ENCODE measurements around the gene APP.
A peak's percentile ranks its signal among the peaks of the same experiment; 100 is the strongest.
"Not testable (repeated sequence)": the region's sequence is repeated elsewhere in the genome, so short reads cannot be mapped to it uniquely, and the experiment has no call there.

The APP gene

DNA sequence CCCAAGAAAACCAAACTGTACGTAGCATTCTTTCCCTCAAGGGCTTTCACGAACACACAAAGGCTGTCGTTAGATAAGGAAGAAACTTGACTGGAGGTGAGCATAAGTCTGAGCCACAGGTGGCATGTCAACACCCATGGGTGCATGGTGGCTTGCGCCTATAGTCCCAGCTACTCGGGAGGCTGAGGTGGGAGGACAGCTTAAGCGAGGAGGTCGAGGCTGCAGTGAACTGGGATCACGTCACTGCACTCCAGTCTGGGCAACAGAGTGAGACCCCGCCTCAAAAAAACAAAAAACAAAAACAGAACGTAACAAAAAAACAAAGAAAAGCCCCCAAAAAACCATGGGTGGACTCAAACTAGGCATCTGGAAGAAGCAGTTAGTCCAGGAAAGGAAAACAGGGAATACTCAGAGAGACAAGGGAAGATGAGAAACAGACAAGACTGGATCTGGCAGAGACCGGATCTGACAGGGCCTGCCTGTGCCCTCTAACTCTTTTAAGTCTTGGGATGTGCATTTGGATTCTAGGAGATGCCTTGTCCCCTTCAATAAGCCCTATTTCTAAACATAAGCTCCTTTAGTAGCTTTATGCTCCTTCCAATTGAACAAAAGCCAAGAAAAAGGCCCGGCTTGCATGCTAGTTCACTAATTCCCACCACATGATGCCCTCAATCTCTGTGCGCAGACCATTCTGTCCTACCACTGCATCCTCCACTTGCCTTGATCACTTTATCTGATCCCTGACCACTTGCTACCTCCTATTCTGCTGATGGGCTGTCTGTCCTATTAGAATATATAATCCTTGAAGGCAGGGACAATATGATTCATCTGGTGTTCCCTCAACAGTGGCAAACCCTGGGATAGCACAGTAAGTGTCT, 73.8 kb downstream of the APP start:
- no peak for DNase-seq

DNA sequence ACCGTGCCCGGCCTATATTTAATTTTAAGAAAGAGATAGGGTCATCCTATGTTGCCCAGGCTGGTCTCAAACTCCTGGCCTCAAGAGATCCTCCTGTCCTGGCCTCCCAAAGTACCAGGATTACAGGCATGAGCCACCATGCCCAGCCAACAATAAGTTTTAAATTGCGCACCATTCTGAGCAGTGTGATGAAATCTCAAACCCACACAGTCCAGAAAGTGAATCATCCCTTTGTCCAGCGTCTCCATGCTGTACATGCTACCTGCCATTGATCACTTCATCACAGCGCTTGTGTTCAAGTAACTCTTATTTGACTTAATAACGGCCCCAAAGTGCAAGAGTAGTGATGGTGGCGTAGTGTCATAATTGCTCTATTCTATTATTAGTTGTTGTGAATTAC, 75.4 kb downstream of the APP start:
- DNase-seq, result no peak

DNA sequence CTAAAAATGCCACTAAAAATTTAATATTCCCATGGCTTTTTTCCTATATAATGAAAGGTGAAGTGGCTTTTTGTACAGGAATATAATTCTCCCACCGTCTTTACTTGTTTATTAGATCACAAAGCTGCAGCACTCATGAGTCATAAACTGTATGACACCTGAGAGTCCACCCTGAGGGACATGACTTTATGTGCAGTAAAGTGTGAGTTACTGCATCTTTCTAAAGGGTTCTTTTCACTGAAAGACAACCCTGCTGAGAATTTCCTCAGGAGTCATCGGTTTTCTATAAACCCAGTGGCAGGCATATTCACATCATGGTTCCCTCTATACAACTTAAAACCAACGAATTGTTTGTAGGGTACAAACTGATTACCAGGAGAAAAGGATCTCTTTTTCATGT, 77.4 kb downstream of the APP start:
- no peak for DNase-seq

DNA sequence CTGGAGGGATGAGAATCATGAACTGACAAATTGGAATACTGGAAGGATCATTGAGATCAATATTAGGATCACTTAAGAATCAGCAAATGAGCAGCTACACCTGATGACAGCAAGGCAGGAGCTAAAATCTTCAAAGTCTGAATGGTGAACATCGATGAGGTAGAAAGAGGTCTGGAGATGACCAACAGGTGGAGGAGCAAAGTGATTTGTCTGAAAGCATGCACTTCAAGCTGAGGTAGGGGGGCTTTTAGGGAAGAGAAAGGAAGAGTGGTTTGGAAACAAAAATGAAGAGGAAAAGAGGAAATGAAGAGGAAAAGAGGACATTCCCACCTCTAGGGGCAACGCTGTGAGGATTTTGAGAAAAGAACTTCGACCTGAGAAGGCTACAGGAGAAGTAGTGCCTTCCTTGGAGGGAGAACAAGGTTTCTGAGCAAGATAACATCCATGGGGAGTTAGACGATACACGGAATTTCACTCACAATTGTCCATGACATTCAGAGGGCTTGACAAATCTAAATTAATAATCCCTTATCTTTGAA, 79.0 kb downstream of the APP start:
- DNase-seq, result no peak

DNA sequence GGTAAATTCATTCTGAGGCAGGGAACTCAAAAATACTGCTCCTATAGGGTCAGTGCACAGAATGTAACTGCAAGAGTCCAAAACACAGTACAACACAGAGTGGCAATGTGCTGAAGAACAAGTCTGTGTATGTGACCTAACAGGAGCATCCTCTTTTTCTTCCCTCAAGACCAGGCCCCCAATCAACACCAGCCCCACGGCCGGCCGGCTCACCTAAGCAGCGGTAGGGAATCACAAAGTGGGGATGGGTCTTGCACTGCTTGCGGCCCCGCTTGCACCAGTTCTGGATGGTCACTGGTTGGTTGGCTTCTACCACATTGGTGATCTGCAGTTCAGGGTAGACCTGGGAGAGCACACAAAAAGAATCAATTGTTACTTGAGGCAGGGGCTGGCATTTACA, 80.8 kb downstream of the APP start:
- no peak for DNase-seq

DNA sequence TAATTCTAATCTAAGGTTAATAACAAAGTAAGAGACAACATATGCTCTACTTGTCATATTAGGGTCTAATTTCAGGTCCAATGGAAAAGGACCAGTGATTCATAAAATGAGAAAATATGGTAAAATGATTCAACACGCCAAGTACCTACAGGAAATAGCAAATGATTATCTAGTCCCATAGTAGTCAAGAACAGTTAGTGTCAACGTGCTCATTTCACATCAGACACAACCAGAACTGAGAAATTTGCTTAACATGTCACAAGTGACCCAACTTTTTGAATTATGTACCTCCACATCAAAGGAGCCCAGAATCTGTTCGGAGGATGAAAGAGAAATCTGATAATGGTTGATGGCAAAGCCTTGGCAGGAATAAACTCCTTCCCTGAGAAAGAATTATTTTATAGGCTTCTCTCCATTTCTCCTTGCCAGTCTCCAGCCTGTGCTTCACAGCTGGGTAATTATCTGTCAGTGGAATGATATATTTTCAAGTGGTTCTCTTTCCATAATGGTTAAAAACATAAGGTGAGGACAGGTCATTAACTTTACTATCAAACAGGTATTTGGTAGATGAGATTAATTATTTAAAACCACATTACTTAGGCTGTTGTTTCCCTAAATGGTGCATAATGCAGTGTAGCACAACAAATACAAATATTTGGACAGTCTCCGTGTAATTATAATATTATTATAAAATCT, 83.2 kb downstream of the APP start:
- no peak for DNase-seq

DNA sequence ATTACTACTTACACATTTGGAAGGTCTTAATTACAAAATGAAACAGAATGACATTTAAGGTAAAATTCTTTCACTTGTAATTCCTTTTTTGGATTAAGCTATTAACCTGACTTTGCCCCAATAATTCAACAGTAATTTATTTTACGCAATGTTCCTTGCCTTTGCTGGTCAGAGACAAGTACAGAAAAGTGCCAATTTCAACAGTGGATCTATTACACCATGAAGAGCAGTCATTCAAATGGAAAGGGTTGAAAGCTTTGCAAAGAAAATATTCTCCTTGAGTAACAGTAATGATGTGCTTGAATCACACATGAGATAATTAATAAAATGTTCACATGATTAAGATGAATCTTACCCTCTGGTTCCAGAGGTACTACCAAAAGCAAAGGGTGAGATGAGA, 84.7 kb downstream of the APP start:
- no peak for DNase-seq

DNA sequence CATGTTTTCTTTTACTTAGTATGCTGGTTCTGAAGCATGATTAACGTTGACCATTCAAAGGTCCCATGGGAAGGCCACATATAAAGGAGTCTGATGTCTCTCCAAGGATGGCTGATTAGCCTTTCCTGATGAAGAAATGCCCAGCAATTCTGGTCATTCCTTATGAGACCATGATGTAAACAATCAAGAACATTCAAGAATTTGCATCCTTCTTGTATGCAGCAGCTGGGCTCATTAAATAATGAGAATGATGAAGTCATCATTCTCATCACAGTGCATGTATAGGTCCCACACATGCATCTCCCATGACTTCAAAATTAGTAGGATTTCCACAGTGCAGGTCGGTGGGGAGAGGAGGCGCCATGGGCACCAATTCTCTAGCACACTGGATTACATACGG, 85.4 kb downstream of the APP start:
- no peak for DNase-seq

DNA sequence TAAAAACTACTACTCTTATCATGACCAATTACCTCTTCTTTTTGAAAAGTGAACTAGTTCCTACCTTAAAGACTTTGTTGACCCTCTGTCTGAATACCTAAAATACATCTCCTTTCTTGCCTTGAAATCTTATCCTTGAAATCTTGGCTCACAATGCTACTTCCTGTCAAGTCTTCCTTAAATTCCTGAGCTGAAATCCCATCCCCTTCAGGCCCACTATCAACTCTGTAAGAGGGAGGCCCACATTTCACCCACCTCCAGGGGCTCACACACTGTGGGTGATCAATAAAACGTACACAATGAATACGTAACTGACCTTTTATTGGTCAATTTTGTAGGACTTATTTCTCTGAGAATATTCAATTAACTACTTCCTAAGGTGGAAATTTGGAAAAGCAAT, 88.0 kb downstream of the APP start:
- DNase-seq, result no peak

DNA sequence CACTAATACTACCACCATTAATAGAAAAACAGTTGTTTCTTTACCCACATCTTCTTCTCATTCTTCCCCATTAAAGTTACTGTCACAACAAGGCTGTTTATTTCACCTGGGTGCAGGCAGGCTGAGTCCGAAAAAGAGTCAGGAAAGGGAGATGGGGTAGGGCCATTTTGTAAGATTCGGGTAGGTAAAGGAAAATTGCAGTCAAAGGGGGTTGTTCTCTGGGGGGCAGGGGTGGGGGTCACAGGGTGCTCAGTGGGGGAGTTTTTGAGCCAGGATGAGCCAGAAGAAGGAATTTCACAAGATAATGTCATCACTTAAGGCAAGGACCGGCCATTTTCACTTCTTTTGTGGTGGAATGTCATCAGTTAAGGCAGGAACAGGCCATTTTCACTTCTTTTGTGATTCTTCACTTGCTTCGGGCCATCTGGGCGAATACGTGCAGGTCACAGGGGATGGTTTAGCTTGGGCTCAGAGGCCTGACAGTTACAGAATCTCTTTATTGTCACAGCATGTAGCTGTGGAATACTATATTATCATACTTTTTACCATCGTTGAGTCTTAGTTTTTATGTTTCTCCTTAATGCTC, 89.3 kb downstream of the APP start:
- not testable (repeated sequence) for DNase-seq

DNA sequence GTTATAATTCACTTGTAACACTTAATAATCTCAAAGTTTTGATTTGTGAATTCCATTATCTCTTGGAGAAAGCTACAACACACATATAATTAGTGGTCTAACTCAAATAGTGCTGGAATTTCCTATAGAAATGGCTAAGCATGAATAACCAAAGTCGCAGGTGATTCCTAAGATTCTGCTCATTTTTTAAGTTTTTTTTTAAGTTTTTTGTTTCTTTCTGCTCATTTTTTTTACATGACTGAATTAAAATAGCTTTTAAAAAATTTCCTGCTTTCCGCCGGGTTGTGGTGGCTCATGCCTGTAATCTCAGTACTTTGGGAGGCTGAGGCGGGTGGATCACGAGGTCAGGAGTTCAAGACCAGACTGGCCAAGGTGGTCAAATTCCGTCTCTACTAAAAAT, 90.4 kb downstream of the APP start:
- no peak for DNase-seq

DNA sequence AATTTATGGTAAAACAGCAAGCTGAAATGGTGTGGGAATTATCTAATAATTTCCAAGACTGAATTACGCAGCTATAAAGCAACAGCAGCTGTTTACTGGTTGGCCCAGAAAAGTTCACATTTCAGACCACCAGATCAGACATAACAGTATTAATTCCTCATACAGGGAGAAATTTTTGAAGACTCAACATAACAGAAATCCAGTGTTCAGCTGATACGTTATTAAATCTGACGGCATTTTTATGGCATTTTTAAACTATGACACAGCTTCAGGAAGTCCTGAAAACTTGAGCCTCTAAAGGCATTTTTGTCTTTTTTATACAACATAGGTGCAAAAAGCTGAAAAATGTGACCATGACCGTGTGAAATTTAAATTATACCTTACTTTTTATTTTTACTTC, 91.2 kb downstream of the APP start:
- DNase-seq, result no peak

DNA sequence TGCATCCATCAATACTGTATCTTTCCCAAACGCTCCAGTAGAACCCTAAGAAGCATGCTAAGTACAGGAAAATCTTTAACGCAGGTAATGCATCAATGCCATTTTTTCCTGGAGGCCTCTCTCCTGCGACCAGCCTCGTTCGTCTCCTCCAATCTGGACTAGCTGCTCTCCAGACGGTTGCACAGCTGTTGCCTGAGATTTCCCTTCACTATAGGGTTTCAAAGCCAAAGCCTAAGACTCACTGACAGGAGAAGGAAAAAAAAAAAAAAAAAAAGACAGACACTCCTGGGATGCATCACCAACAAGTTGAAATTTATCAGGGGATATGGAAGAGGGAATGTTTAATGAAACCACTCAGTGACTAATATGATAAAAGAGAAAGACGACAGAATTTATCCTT, 93.0 kb downstream of the APP start:
- DNase-seq, result no peak

DNA sequence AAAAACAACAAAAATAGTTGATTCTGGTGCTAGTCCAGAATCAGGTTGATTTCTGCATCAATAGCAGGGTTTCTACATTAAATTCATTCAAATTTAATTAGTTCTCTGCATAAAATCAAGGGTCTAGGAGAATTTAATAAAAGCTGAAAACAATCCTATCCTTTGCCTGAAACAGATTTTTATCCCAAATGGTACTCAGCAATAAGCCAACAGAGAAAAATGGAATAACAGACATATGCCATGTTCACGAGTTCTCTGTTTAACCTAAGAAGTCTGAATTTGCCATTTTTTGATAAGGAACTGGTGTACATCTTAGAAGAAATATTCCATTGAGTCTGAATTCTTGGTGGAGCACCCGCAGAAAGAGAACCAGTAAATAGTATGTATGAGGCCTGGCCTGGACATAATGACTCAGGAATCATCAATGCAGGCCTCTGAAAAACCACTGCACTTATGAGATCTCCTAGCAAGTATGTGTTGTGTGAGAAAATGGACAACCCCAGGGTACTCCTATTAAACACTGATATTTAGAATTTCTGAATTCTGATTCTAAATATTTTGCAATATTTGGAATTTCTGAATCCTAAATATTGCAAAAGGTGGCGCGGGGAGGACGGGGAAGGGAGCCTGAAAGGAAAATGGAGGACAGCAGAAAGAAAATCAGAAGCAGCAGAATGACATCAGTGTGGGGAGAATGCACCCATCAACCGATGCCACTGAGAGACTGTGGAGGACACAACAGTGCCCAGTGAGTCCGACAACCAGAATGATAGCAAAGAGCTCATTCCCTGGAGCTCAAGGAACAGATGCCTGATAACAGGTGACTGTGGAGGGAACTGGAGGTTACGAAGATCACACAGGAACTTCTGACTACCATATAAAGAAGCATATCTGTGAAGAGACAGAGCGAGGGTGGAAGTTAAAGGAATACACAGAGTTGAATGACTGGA, 97.6 kb downstream of the APP start:
- DNase-seq, result no peak

DNA sequence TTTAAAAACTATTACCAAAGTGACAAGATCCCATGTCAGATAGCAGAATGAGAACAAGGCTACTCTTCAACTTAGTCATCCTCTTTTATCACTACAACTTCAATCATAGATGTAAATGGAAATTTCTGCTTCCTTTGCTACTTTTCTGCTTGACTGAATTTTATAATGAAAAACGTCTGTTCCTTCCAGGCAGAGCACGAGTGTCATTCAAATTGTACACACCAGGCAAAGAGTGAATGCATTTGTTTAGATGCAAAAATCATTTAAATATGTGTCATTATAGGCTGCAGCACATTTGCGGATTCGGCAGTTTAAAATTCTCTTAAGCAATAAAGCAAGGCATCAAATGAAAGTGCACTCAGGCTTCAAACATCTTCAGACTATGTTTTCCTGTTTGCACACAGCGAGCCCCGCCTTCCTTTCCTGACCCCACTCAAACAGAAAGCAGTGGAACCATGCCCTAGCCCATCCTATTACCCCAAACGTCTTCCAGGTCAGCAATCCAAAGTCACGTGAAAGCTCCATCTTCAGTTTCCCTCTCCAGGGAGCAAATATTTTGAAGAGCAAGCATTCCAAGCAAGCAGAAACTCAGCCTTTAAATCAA, 99.6 kb downstream of the APP start:
- DNase-seq, result peak; percentile 33

DNA sequence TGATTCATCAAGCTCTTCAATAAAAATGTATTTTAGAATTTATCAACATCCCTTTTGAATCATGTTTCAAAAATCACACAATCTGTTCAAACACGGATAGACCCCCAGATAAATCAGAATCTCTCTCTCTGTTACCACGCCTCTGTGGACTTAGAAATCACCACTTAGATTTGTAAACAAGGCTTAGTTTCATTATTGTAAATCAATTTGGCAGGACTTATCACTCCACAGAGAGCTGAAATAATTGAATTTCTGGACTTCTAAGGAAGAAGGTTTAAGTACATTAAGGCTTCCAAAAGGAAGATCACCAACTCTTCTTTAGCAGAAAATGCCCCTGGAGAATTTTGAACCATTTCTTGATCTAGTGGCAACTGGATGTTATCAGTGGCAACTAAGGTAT, 100.4 kb downstream of the APP start:
- no peak for DNase-seq

DNA sequence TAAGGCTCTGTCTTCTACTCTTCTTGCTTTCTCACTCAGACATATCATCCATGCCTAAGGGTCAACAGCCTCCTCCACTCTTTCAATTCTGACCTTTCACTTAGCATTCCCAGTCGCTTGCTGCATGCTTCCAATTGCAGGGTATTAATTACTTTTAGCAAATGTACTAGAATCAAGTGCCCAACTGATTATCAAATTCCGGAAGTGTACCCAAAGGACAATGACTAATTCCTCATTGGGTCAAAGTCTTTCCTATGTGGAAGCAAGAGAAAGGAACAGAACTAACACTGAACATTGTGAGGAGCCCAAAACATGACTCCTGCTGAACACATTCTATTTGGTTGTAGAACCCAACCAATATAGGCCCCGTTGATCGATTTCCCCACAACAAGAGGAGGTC, 101.8 kb downstream of the APP start:
- no peak for DNase-seq

DNA sequence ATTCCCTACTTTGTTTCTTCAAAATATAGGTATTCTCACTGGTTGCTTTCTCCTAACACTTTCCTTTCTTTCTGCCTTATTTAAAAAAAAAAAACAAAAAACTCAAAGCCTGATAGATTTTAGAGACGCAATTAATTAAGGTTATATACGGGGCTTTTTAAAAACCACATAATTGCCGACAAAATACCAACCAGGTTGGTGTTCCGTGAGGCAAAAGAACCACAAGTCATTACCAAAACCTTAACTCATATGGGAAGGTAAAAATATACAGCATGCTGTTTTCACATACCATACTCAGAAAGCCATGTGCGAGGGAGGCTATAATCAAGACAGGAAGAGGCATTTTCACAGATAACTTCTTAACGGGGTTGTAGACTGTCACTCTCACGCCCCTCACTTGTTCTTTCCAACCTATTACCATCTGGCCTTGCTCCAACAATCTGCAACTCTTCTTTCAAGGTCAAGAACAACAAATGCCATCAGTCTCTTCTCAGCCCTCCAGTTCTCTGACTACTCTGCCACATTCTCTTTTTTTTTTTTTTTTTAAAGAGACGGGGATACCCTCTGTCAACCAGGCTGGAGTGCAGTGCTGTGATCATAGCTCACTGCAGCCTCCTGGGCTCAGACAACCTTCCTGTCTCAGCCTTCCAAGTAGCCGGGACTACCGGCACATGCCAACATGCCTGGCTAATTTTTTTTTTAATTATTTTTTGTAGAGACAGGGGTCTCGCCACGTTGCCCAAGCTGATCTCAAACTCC, 102.6 kb downstream of the APP start:
- DNase-seq, result no peak

DNA sequence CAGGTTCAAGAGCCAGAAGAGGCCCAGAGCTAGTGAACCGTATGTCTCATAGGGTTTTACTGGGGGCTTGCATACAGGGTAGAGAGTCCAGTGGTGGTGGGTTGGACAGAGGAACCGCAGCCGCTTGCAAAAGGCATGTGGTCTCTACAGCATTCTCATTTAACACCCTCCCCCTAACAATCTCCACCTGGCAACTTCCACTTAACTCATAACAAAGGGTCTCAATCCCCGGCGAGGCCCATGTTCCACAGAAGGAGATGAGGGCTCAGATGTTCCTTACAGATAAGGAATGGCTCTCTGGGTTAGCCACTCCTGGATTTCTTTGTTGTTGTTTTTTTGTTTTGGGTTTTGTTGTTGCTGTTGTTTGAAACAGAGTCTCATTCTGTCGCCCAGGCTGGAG, 106.1 kb downstream of the APP start:
- DNase-seq, result no peak

DNA sequence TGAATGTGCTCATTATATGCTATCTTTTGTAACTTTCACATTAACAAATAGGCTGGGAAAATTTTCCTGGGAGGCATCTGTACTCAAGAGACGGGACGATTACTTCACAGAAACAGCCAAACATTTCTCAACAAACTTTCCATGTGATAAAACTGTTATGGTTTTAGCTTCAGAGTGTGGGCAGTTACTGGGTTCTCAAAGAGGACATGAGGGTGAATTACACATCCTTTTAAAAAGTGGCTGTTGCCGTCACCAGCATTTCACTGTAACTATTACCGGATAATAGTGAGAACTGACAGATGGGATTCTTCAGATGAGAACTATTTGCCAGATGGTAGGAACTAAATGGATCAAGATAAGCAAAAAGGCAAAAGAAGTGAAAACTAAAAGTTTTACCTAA, 109.1 kb downstream of the APP start:
- peak; percentile 81 for DNase-seq

DNA sequence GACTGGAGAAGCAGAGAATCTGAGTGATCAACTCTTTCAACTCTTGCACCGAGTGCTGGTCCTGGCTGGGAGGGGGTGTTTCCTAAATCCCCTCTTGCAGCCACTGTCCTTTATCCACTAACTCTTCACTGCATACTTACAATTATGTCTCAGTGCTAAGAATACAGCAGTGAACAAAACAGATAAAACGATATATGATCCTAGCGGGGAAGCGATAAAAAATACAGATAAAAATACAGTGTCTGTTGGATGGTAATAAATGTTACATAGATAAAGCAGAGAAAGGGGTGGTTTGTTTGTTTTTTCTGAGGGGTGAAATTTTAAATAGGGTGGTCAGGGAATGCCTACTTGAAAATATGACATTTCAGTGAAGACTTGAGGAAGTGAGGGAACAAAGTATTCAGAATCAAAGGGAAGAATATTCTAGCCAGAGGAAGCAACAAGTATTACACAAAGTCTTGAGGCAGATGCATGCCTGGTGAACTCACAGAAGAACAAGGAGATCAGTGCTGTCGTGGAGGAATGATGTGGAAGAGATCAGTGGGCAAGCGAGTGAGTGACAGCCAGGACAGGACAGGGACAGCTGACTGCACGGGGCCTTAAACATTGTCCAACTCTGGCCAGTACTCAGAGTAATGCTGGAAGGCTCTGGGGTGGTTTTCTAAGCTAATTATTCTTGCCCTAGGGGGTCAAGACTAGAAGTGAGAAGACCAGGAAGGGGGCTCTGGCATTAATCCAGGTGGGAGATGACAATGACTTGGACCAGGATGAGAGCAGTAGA, 110.0 kb downstream of the APP start:
- DNase-seq, result peak; percentile 5

Data from suppressor macrophage treated with lipopolysaccharide for 4 hours (primary cell).